Brain microvascular endothelial cell (primary cell): Measurements from ENCODE around the gene PCDHGA12.
"Not testable (repeated sequence)": the region's sequence is repeated elsewhere in the genome, so short reads cannot be mapped to it uniquely, and the experiment has no call there.

ENCODE experiments used
- DNase-seq: peaks from one replicate; pipeline ENCODE4 v3.0.0-alpha.2; 2020
- H3K27ac ChIP-seq: fragments of 250-450 bp; sonication (Bioruptor Pico); 2 replicates; pipeline ENCODE4 v1.5.1; 2020; ENCODE audit warnings: mild to moderate bottlenecking, moderate library complexity
- H3K27me3 ChIP-seq: fragments of 250-450 bp; sonication (Bioruptor Pico); replicated peaks from 2 replicates; pipeline ENCODE4 v1.5.1; 2020; ENCODE audit warnings: mild to moderate bottlenecking
- H3K36me3 ChIP-seq: fragments of 250-450 bp; sonication (Bioruptor Pico); replicated peaks from 2 replicates; pipeline ENCODE4 v1.5.1; 2020; ENCODE audit warnings: mild to moderate bottlenecking
- H3K4me3 ChIP-seq: 2 replicates; pipeline ENCODE4 v1.5.1; 2011; ENCODE audit warnings: low read depth, mild to moderate bottlenecking, control low read depth, low read length, moderate library complexity
- CTCF ChIP-seq: IDR thresholded peaks from 2 replicates; pipeline ENCODE4 v1.5.1; 2011; ENCODE audit warnings: low read depth, mild to moderate bottlenecking, moderate library complexity, low read length, control low read depth, inconsistent platforms; ENCODE audit errors: missing control alignments
- in situ Hi-C: cut with HindIII; loops from 2 replicates; pipeline ENCODE4 v1.10.0; 2017; ENCODE audit warnings: low sequenced_read_pairs, low pct_ligation_motif_present

Gene PCDHGA12

GRCh38 chr5:141417494-141418172 lies 12.7 kb upstream of the PCDHGA12 start, which contains the start of gene PCDHGB7:
Gene PCDHGB7 (plus strand): TSS chr5:141417677. CDS start chr5:141417860, 183 bp downstream.
- in situ Hi-C loops, result loop anchor here (25.0 kb wide), 1 partner anchor 95 kb away; no protein-coding TSS in a partner anchor
- DNase-seq, result peak; percentile 74
- peak within 1 kb of the TSS; percentile 54 for H3K4me3 ChIP-seq
- not testable (repeated sequence) for H3K27me3 ChIP-seq, H3K36me3 ChIP-seq
- peak within 1 kb of the TSS; percentile 48 for H3K27ac ChIP-seq
- TF ChIP-seq CTCF, result peak; percentile 84

GRCh38 chr5:141419074-141419880 lies 11.0 kb upstream of the PCDHGA12 start:
- no peak for TF ChIP-seq CTCF
- H3K27ac ChIP-seq, result no peak overlapping the region
- no peak overlapping the region for H3K4me3 ChIP-seq
- in situ Hi-C loops, result loop anchor here (25.0 kb wide), 1 partner anchor 93 kb away; no protein-coding TSS in a partner anchor
- DNase-seq, result no peak
- H3K27me3 ChIP-seq, result no peaks in the 10 kb centered on the region
- no peaks in the 10 kb centered on the region for H3K36me3 ChIP-seq

GRCh38 chr5:141420855-141421488 lies 9.3 kb upstream of the PCDHGA12 start, which contains the start of gene PCDHGA11:
Gene PCDHGA11 (plus strand): TSS chr5:141421051. CDS start chr5:141421228, 177 bp downstream.
- DNase-seq, result peak; percentile 60
- Histone ChIP-seq H3K4me3 (peak within 1 kb of the TSS; percentile 62), H3K27me3 (no peaks in the 10 kb centered on the region), H3K27ac (no peak within 1 kb of the TSS), H3K36me3 (no peaks in the 10 kb centered on the region)
- in situ Hi-C loops, result loop anchor here (25.0 kb wide), 1 partner anchor 91 kb away; no protein-coding TSS in a partner anchor
- TF ChIP-seq CTCF, result peak; percentile 74

- H3K27ac ChIP-seq, result no peak overlapping the region
- no peak for DNase-seq
- no peaks in the 10 kb centered on the region for H3K27me3 ChIP-seq
- no peaks in the 10 kb centered on the region for H3K36me3 ChIP-seq
- TF ChIP-seq CTCF, result no peak
- in situ Hi-C loops, result loop anchor here (25.0 kb wide), 1 partner anchor 91 kb away; no protein-coding TSS in a partner anchor
- peak overlapping the region; percentile 62 for H3K4me3 ChIP-seq
Measured at GRCh38 chr5:141421489-141421855, 8.8 kb upstream of the PCDHGA12 start.

GRCh38 chr5:141422742-141423291 lies 7.5 kb upstream of the PCDHGA12 start:
- Histone ChIP-seq H3K27me3 (no peaks in the 10 kb centered on the region), H3K27ac (no peak overlapping the region), H3K36me3 (no peaks in the 10 kb centered on the region), H3K4me3 (no peak overlapping the region)
- in situ Hi-C loops, result loop anchor here (25.0 kb wide), 1 partner anchor 89 kb away; no protein-coding TSS in a partner anchor
- no peak for TF ChIP-seq CTCF
- no peak for DNase-seq
